GM19351 (cell line): ENCODE data around the gene TMSB15A.
"Not testable (repeated sequence)": the region's sequence is repeated elsewhere in the genome, so short reads cannot be mapped to it uniquely, and the experiment has no call there.

ENCODE experiments used
- ATAC-seq: cut with Tn5 transposase; IDR thresholded peaks from one replicate; pipeline ENCODE4 v1.9.1; 2021; ENCODE audit warnings: mild to moderate bottlenecking, moderate library complexity; ENCODE audit not compliant: unreplicated experiment

Gene TMSB15A

GRCh38 chrX:102515975-102516941 lies at the start of gene TMSB15A:
Gene TMSB15A, minus strand, starts transcription at chrX:102516739.
- ATAC-seq: peak; percentile 95

GRCh38 chrX:102560423-102561068 lies 44.0 kb upstream of the TMSB15A start:
- ATAC-seq: no peak

- ATAC-seq: no peak
Observed at GRCh38 chrX:102558607-102559006, 42.1 kb upstream of the TMSB15A start.

- no peak for ATAC-seq
Observed at GRCh38 chrX:102548231-102548630, 31.7 kb upstream of the TMSB15A start.

GRCh38 chrX:102546828-102547493 lies 30.4 kb upstream of the TMSB15A start:
- ATAC-seq: peak; percentile 91

GRCh38 chrX:102546175-102546574 lies 29.6 kb upstream of the TMSB15A start:
- not testable (repeated sequence) for ATAC-seq

GRCh38 chrX:102535958-102536357 lies 19.4 kb upstream of the TMSB15A start:
- ATAC-seq: no peak

- ATAC-seq: no peak
Observed at GRCh38 chrX:102517326-102517725, 787 bp upstream of the TMSB15A start.

GRCh38 chrX:102514536-102514935 lies 2.0 kb downstream of the TMSB15A start:
- ATAC-seq: no peak

- ATAC-seq: no peak
Observed at GRCh38 chrX:102498732-102499131, 17.8 kb downstream of the TMSB15A start.

GRCh38 chrX:102491766-102492165 lies 24.8 kb downstream of the TMSB15A start:
- ATAC-seq: no peak

GRCh38 chrX:102478765-102479164 lies 37.8 kb downstream of the TMSB15A start:
- ATAC-seq: not testable (repeated sequence)

GRCh38 chrX:102471762-102472220 lies 44.7 kb downstream of the TMSB15A start, which contains the start of gene TCP11X2:
Gene TCP11X2, minus strand, starts transcription at chrX:102471812.
- ATAC-seq: not testable (repeated sequence)

- ATAC-seq: peak; percentile 59
Observed at GRCh38 chrX:102470215-102470614, 46.3 kb downstream of the TMSB15A start.
